ENCODE data around the gene CDH13.

GRCh38 chr16:83669456-83669855 is 1042.7 kb downstream of the CDH13 start:
- TF ChIP-seq CTCF (IDR thresholded peaks at IDR 0.05) (no peak), ZFX (IDR thresholded peaks at IDR 0.05; ENCODE audit: borderline replicate concordance) (no peak)
